ENCODE data around the gene MB.

MB gene

DNA sequence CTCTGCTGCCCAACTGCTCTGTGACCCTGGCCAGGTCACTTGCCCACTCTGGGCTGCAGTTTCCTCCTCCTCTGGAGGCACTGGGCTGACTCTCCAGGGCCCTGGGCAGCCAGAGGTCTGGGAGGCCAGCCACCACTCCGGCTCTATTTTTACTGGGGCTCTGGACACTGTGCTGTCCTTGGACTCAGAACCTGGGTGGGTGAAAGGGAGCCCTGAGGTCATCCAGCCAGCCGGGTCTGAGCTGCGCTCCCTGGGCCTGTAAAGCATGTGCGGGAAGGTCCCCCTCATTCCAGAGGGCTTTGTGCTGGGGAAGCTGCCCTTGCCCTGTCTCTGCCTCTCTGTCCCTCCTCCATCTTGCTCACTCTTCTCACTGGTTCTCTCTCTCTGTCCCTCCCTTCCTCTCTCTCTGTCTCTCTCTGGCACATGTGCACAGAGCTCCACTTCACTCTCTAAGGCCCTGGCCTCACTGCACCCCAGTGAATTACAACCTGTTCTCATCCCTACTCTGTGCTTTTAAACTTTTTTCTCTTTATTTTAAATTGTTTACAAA, 24.6 kb downstream of the MB start:
- no peak for FAIRE-seq

DNA sequence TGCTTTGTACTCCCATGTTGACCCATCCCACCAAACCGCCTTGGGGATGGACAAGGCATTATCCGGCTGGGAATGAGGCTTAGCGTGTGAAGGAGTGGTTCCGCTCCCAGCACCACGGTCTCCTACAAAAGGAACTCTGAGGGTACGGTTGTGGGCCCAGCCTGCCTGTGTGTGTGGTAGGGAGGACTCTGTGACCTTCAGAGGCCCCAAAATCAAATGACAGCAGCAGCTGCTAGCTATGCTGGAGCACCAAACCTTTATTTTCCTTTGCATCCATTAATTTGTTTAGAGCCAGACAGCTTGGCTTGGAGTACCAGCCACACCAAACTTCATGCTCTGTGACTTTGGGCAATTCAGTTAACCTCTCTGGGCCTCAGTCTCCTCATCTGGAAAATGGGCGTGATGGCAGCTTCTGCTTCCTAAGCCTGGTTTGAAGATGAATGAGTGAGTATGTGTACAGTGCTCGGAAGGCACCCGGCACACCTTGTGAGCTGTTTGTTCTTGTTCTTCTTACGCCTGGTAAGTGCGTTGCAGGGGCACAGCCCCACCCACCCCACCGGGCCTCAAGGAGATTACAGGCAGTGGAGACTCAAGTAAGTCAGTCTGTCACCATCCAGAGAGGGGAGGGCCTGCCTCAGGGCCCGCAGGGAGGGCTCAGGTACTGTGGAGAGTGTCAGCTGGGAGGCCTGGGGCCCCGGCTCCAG, 25.3 kb downstream of the MB start:
- no peak for FAIRE-seq

DNA sequence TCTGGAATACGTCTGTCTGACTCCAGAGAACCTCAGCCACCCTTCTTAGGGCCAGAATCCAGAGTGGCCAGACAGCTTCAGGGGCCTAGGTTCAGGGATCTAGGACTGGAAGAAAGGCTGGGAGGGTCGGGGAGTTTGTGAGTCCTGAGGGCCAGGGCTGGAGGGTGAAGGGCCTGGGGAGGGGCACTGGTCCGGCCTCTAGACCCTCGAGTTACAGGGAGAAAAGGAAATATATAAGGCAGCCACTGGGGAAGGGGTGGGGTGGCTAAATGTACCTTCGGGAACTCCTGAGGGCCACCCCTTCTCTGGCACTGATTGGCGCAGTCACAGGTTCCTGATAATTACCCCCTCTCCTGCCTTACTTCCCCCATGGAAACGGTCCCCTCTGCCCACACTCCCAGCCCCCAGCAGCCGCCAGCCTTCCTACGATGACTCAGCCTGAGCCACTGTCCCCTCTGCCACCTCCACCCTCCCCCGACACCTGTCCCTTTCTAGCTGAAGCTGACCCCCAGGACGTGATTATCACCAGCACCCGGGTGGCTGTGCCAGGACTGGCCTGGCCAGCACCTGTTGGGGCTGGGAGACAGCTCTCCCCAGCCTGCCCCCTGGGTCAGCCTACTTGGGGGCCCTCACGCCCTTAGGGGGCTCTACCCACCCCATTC, 26.4 kb downstream of the MB start:
- no peak for FAIRE-seq

GRCh38 chr22:35589756-35590093, 27.4 kb downstream of the MB start:
- FAIRE-seq, result no peak

- FAIRE-seq, result no peak
These were observed 27.9 kb downstream of the MB start for GRCh38 chr22:35589071-35589755.

- no peak for FAIRE-seq
These were observed 29.2 kb downstream of the MB start for GRCh38 chr22:35587896-35588295.

- no peak for FAIRE-seq
These were observed 29.7 kb downstream of the MB start for GRCh38 chr22:35587447-35587870.

GRCh38 chr22:35586771-35587170, 30.4 kb downstream of the MB start:
- no peak for FAIRE-seq

GRCh38 chr22:35582861-35583670, 34.1 kb downstream of the MB start:
- FAIRE-seq, result no peak

DNA sequence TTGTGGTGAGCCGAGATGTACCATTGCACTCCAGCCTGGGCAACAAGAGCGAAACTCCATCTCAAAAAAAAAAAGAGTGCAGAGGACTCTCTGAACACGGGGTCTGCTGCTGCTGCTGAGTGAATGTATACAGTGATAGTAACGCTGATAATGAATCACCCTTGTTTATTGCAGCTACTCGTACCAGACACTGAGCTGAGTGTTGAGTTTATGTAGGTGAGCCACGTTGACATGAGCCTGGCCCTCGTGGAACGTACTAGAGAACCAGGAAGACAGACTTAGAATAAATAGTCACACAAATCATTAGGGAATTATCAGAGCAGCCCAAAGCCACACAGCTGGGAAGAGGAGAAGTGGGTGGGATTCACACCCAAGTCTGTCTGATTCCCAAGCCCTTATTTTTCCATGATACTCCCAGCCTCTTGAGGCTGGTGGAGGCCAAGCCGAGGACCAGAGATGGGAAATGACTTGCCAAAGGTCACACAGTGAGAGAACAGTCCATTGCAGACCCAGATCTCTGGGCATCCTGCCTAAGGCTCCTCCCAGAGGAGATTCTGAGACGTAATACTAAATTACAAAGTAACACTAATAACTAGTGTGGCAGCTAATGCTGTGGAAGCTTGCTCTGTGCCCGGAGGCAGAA, 34.8 kb downstream of the MB start:
- no peak for FAIRE-seq

- no peak for FAIRE-seq
These were observed 36.1 kb downstream of the MB start for GRCh38 chr22:35581023-35581413.

- no peak for FAIRE-seq
These were observed 36.6 kb downstream of the MB start for GRCh38 chr22:35580351-35581022.

GRCh38 chr22:35578836-35579575, 38.1 kb downstream of the MB start:
- no peak for FAIRE-seq

DNA sequence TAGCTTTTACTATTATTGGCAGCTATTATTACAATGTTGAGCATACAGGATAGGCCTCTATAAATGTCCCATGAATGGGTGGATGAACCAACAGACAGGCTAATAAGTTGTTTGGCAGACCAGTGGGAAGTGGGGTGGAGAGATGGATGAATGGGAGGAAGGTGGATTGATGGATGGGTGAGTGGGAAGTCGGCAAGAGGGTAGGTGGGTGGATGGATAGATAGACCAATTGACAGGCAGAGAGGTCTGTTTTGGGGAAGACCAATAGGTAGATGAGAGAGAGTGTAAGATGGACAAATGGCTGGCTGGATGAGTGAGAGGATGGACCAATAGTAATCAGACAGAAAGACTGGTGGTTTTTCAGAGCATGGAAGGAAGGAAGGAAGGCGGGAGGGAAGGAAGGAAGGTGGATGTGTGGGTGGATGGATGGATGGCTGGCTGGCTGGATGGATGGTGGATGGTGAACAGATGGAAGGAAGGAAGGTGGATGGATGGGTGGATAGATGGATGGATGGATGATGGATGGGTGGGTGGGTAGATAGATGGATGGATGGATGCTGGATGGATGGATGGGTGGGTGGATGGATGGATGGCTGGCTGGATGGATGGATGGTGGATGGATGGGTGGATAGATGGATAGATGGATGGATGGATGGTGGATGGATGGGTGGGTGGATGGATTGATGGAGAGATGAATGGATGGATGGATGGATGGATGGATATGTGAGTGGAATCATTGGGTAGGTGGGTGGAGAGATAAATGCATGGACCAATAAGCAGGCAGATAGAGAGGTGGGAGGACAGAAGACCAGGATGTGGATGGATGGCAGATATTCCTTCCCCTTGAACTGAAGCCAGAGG, 39.1 kb downstream of the MB start:
- no peak for FAIRE-seq

GRCh38 chr22:35576671-35577070, 40.5 kb downstream of the MB start:
- FAIRE-seq, result no peak

- no peak for FAIRE-seq
These were observed 41.9 kb downstream of the MB start for GRCh38 chr22:35575116-35575748.

GRCh38 chr22:35572556-35572955, 44.6 kb downstream of the MB start:
- no peak for FAIRE-seq

DNA sequence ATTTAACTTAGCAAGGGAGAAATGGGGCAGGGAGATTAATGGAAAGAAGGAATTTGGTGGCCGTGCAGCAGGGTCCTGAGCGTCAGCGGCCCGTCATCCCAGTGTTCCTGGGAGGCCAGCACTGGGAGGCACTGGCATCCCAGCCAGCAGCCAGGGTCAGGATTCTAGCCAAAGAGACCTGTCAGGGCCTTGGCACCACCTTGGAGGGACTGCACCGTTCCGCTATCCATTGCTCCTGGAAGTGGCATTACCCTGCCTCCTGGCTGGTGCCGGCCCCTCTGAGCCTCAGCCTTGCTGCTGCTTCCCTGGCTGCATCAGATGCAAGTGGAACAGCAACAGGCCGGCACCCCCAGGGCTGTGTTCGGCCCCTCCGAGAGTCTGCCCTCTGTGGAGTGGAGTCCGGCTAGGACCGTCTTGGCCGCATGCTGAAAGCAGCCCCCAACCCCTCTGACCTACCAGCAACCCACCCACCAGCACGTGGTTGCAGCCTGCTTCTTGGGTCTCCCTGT, 46.4 kb downstream of the MB start:
- no peak for FAIRE-seq

DNA sequence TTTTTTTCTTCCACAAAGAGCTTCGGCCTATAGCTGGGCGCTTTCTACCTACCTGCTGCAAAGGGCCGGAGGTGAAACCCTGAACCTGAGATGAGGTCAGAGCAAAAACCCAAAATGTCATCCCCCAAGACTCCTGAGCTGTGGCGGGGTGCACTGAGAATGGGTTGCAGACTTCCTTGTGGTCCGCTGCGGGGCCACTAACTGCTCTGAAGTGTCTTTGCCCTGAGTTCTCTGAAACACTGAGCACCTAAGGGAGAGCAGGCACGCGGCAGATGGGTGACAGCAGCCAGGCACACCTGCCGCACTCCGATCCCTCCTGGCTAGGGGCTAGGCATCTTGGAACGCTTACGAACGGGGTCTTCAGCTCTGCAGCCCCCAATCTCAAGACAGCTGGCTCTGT, 47.2 kb downstream of the MB start:
- no peak for FAIRE-seq

Data from G401.6 (cell line).